ENCODE results near the gene MFAP3.
"Not testable (repeated sequence)": the region's sequence is repeated elsewhere in the genome, so short reads cannot be mapped to it uniquely, and the experiment has no call there.

Gene MFAP3

GRCh38 chr5:154002511-154003020 lies 36.2 kb upstream of the MFAP3 start:
- no peak overlapping the region for H3K27ac ChIP-seq
- TF ChIP-seq ZFX (IDR thresholded peaks at IDR 0.05; ENCODE audit: borderline replicate concordance) (no peak), CTCF (IDR thresholded peaks at IDR 0.05) (no peak)

- TF ChIP-seq CTCF (IDR thresholded peaks at IDR 0.05), result no peak
- no peak for TF ChIP-seq ZFX (IDR thresholded peaks at IDR 0.05; ENCODE audit: borderline replicate concordance)
- H3K27ac ChIP-seq, result no peak overlapping the region
Measured at GRCh38 chr5:154005648-154006047, 33.1 kb upstream of the MFAP3 start.

- no peak for TF ChIP-seq ZFX (IDR thresholded peaks at IDR 0.05; ENCODE audit: borderline replicate concordance)
- no peak for TF ChIP-seq CTCF (IDR thresholded peaks at IDR 0.05)
- H3K27ac ChIP-seq, result peak overlapping the region; percentile 25; the same call in 1 of the 2 replicates
Measured at GRCh38 chr5:154010660-154011059, 28.1 kb upstream of the MFAP3 start.

DNA sequence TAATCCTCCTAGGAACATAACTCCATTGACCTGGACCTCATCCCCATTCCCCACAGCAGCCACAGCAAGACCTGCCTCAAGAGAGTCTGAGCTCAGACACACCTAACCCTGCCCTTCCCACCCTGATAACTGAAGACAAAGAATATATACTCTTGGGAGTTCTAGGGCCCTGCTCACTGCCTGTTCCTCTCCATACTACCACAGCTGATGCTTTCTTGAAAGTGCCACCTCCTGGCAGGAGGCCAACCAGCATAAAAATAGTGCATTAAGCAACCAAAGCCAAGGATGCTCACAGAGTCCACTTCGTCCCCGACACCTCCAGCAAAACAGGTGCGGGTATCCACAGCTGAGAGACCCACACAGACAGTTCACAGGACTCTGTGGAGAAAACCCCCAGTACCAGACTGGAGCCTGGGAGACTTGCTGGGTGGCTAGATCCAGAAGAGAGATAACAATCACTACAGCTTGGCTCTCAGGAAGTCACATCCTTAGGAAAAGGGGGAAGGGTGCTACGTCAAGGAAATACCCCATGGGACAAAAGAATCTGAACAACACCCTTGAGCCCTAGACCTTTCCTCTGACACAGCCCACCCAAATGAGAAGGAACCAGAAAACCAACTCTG lies 23.6 kb upstream of the MFAP3 start:
- TF ChIP-seq CTCF (IDR thresholded peaks at IDR 0.05), result no peak
- TF ChIP-seq ZFX (IDR thresholded peaks at IDR 0.05; ENCODE audit: borderline replicate concordance), result no peak
- H3K27ac ChIP-seq, result no peak overlapping the region

DNA sequence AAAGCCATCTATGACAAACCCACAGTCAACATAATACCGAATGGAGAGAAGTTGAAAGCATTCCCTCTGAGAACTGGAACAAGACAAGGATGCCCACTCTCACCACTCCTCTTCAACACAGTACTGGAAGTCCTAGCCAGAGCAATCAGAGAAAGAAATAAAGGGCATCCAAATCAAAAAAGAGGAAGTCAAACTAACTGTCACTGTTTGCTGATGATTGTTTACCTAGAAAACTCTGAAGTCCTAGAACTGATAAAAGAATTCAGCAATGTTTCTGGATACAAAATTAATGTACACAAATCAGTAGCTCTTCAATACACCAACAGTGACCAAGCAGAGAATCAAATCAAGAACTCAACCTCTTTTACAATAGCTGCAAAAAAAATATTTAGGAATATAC lies 19.8 kb upstream of the MFAP3 start:
- H3K27ac ChIP-seq, result not testable (repeated sequence)

- no peak for TF ChIP-seq CTCF (IDR thresholded peaks at IDR 0.05)
- no peak for TF ChIP-seq ZFX (IDR thresholded peaks at IDR 0.05; ENCODE audit: borderline replicate concordance)
- H3K27ac ChIP-seq, result no peak overlapping the region
Measured at GRCh38 chr5:154025951-154026350, 12.8 kb upstream of the MFAP3 start.

DNA sequence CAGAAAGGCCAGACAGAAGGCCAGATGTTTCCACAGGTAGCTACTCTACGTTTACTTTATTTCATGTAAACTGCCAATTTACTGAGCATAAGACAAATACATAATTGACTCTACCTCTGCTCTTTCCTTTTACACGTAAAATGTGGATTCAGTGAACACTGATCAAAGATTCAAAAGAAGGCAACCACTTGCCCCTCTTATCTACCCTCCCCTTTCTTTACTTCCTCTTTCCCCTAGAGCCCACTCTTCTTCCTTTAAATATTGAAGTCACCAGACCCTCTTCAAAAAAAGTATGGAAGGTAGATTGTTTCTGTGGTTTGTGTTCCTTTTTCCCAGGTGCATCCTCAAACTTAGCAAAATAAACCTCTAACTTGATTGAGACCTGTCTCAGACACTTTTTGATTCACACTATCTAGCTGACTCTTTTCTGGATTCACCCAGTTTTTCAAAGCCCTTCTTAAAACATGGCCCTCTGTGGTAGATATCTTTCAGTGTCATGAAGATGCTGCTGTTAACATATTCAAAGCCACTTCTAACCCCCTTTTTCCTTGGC lies 6.8 kb upstream of the MFAP3 start:
- TF ChIP-seq ZFX (IDR thresholded peaks at IDR 0.05; ENCODE audit: borderline replicate concordance) (no peak), CTCF (IDR thresholded peaks at IDR 0.05) (no peak)
- H3K27ac ChIP-seq, result no peak overlapping the region
